HT1080 (cell line): ENCODE data around the gene BBC3. TPM values are rescaled to one million over a fixed set of nuclear protein-coding genes. Genes with fewer than 3 reads are reported as not detected.
"Not testable (repeated sequence)": the region's sequence is repeated elsewhere in the genome, so short reads cannot be mapped to it uniquely, and the experiment has no call there.

Source experiments
- DNase-seq: peaks from one replicate; pipeline ENCODE4 v3.0.0-alpha.2; 2015; ENCODE audit warnings: low read depth
- total RNA-seq: library from RNA; depleted of rRNA; stranded (reverse); fragments of >200 nt; shearing (Covaris generic); gene quantifications from 2 replicates; pipeline ENCODE4 v1.2.3, GENCODE V29; 2014

Gene BBC3
- total RNA-seq, 1 experiment from 2014 or later = 43.9 TPM

GRCh38 chr19:47258895-47259555 is 28.0 kb upstream of the BBC3 start:
- DNase-seq = no peak

- no peak for DNase-seq
Observed at GRCh38 chr19:47258434-47258833, 27.4 kb upstream of the BBC3 start.

GRCh38 chr19:47257411-47258169 is 26.6 kb upstream of the BBC3 start:
- DNase-seq = no peak

GRCh38 chr19:47256693-47257410 is 25.9 kb upstream of the BBC3 start:
- DNase-seq = peak; percentile 93

GRCh38 chr19:47255879-47256692 is 25.1 kb upstream of the BBC3 start, which contains the start of gene CCDC9:
Gene CCDC9, plus strand, starts transcription at chr19:47256525. Its CDS starts 1,876 bp downstream, at chr19:47258401.
- DNase-seq = peak; percentile 90

- no peak for DNase-seq
Observed at GRCh38 chr19:47253970-47254369, 23.0 kb upstream of the BBC3 start.

- DNase-seq = peak; percentile 87
Observed at GRCh38 chr19:47253467-47253881, 22.5 kb upstream of the BBC3 start.

GRCh38 chr19:47253016-47253415 is 22.0 kb upstream of the BBC3 start:
- DNase-seq = not testable (repeated sequence)

- peak; percentile 75 for DNase-seq
Observed at GRCh38 chr19:47247308-47247990, 16.4 kb upstream of the BBC3 start.

GRCh38 chr19:47243776-47244547 is 13.0 kb upstream of the BBC3 start:
- peak; percentile 98 for DNase-seq

GRCh38 chr19:47243364-47243775 is 12.4 kb upstream of the BBC3 start:
- no peak for DNase-seq

- no peak for DNase-seq
Observed at GRCh38 chr19:47241919-47242577, 11.0 kb upstream of the BBC3 start.

- peak; percentile 48 for DNase-seq
Observed at GRCh38 chr19:47240996-47241918, 10.3 kb upstream of the BBC3 start.

GRCh38 chr19:47240556-47240955 is 9.6 kb upstream of the BBC3 start:
- DNase-seq = no peak

- no peak for DNase-seq
Observed at GRCh38 chr19:47239610-47240296, 8.8 kb upstream of the BBC3 start.

- no peak for DNase-seq
Observed at GRCh38 chr19:47239152-47239551, 8.2 kb upstream of the BBC3 start.

- DNase-seq = no peak
Observed at GRCh38 chr19:47236072-47236675, 5.2 kb upstream of the BBC3 start.
